HG03457 (cell line): Measurements from ENCODE around the gene TRAPPC13.
A peak's percentile ranks its signal among the peaks of the same experiment; 100 is the strongest.
"Not testable (repeated sequence)": the region's sequence is repeated elsewhere in the genome, so short reads cannot be mapped to it uniquely, and the experiment has no call there.

Source experiments
- ATAC-seq: cut with Tn5 transposase; IDR thresholded peaks from one replicate; pipeline ENCODE4 v1.9.1; 2021; ENCODE audit warnings: moderate number of reproducible peaks; ENCODE audit not compliant: unreplicated experiment

The TRAPPC13 gene

DNA sequence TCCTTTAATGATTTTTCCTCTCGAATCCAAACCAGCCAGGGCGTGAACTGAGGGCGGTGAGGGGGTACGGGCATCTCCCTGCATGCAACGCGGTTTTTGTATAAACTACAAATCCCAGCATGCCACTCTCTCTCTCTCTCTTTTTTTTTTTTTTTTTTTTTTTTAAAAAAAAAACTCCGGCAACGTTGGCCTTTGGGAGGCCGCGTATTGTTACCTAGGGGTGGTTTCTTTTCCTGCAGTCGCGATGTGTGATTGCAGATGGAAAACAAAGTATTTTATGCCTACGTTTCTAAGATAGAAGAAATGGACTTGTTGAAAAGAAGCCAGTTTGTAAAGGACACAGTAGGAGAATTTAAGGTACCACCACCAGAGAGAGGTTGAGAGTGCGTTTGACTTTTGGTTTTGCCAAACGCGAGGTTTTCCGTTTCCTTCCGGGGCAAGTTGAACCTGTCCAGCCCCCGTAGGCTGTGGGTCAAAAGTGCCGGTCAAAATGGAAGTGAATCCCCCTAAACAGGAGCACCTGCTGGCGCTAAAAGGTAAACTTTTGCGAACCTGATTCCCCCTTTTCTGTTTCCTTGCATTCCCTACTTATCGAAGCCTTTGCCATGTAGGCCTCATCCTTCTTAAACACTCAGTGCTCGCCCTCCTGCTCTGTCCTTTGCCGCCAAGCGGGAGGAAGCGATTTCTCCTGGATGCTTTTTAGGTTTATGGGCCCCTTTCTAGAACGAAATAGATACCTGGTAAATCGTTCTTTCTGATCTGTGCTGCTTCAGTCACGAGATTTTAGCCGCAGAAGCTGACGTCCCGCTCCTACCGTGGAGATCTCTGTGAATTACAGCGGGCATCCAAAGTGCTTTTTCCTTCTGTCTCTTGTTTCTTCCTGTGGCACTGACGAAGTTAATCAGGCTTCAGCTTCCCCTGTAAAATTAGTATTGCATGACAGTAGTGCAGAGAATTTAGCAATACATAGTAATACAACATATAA, at the start of gene TRAPPC13, which contains the start of gene SHLD3:
Gene TRAPPC13, plus strand, starts transcription at position 457 of the 985 bp plus-strand sequence. Its CDS starts 34 bp downstream, at position 491.
Gene SHLD3, plus strand, starts transcription at position 457 of the 985 bp plus-strand sequence. CDS start 4,561 bp downstream, outside the sequence.
- peak; percentile 60 for ATAC-seq

DNA sequence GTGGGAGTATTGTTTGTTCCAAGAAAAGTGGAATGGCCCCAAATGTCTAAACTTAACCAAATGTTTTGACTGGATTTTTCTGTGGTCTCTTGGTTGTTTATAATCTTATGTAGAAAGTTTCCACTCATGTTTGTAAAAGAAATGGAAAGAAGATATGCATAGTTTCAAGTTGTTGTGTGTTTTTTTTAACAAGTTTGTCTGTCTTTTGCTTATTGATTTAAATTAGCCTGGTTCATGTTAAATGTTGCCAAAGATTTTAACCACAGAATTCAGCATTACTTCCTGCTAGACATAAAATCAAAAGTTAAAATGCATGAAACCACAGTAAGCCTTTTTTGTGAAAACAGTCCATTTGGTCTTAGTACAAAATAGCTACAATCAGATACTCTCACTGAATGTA, 47.7 kb upstream of the TRAPPC13 start:
- ATAC-seq = no peak

GRCh38 chr5:65588694-65589093, 36.1 kb upstream of the TRAPPC13 start:
- ATAC-seq = no peak

- ATAC-seq = not testable (repeated sequence)
Observed at GRCh38 chr5:65601761-65602160, 23.1 kb upstream of the TRAPPC13 start.

GRCh38 chr5:65611524-65611923, 13.3 kb upstream of the TRAPPC13 start:
- no peak for ATAC-seq

- ATAC-seq = no peak
Observed at GRCh38 chr5:65612298-65612907, 12.4 kb upstream of the TRAPPC13 start.

GRCh38 chr5:65620021-65620420, 4.8 kb upstream of the TRAPPC13 start:
- no peak for ATAC-seq

DNA sequence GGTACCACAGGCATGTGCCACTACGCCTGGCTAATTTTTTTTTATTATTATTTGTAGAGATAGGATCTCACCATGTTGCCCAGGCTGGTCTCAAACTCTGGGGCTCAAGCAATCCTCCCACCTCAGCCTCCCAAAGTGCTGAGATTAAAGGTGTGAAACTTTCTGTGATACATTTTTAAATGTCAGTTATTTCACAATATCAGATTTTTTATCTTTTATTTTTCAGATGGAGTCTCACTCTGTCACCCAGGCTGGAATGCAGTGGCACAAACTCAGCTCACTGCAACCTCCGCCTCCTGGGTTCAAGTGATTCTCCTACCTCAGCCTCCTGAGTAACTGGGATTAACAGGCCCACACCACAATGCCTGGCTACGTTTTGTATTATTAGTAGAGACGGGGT, 2.9 kb upstream of the TRAPPC13 start:
- not testable (repeated sequence) for ATAC-seq

- ATAC-seq = no peak
Observed at GRCh38 chr5:65623482-65623881, 1.3 kb upstream of the TRAPPC13 start.

- ATAC-seq = peak; percentile 92
Observed at GRCh38 chr5:65624025-65624570, 729 bp upstream of the TRAPPC13 start, which contains the start of gene TRIM23. TRIM23 (minus strand) TSS chr5:65624333; CDS start chr5:65624274, 59 bp downstream.

- no peak for ATAC-seq
Observed at GRCh38 chr5:65625743-65626142, 916 bp downstream of the TRAPPC13 start.

- no peak for ATAC-seq
Observed at GRCh38 chr5:65630981-65631380, 6.2 kb downstream of the TRAPPC13 start.

DNA sequence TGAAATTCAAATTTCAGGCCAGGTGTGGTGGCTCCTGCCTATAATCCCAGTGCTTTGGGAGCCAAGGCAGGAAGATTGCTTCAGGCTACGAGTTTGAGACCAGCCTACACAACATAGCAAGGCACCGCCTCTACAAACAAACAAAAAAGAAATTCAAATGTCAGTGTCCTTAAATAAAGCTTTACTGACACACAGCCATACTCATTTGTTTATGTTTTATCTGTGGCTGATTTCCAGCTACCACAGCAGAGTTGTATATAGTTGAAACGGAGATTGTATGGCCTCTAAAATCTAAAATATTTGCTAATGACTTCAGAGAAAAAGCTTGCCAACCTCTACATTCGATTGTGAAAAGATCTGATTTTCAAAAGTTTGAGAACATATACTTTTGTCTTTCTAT, 15.4 kb downstream of the TRAPPC13 start:
- no peak for ATAC-seq

DNA sequence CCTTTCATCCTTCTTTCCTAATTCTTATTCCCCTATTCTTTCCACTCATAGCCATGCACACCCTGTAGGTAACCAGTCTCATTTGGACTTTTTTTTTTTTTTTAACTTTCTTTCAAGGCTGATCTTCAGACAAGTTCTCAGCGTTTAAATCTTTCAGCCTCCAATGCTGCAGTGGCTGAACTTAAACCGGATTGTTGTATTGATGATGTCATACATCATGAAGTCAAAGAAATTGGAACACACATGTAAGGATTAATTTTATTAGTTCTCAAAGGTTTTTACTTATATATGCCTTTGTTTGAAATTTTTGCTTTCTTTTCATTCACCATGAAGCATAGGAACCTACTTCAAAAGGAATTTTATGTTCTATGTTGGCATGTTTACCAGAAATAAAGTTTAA, 22.1 kb downstream of the TRAPPC13 start:
- no peak for ATAC-seq

DNA sequence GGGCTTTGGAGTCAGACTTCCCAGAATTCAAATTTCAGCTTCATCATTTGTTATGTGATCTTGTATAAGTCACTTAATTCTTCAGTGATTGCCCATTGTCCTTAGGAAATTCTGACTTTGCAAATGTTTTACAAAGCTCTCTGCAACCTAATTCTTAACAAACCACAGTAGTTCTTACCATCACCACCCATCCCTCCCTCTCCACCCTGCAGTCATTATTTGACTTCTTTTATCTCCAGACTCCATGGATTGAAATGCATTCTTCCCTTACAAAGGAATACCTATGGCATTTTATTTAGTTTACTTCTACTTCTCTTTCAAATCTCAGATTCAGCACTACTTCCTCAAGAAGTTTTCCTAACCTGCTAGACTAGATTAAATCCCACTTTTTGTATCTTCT, 23.1 kb downstream of the TRAPPC13 start:
- no peak for ATAC-seq

GRCh38 chr5:65651144-65651543, 26.3 kb downstream of the TRAPPC13 start:
- ATAC-seq = no peak

DNA sequence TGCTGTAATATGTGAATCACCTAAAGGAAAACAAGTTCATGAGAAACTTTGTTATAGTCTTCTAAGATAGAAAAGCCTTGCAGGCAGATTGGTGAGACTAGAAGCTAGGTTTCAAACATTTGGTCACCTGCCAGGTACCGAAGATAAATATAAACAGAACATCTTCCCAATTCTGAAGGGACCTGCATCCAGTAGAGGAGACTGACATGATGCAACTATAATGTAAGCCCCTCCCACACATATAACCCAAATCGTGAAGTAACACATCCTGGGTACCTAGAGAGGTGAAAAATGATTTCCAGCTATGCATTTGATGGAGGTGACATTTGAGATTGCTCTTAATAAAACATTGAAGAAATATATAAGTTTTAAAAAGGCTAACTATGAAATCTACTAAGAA, 29.9 kb downstream of the TRAPPC13 start:
- ATAC-seq = no peak

- no peak for ATAC-seq
Observed at GRCh38 chr5:65663804-65664521, 39.1 kb downstream of the TRAPPC13 start.

- ATAC-seq = no peak
Observed at GRCh38 chr5:65668696-65669095, 43.9 kb downstream of the TRAPPC13 start.

- no peak for ATAC-seq
Observed at GRCh38 chr5:65672796-65673195, 48.0 kb downstream of the TRAPPC13 start.

DNA sequence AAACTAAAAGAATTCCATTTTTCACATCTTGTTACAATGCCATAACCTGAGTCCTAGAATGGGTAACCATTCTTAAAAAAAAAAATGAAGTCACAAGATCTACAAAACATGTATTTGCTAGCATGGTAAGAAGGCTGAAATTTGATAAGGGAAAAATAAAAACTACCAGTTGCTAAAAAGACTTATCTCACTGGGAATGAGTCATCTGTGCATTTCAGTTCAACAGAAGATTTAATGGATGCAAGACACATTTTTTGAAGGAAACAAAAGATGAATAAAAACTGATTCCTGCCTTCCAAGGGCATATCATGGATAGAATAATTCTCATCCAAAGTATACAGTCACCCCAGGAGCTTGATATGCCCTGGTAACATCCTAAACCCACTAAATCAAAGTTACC, 49.9 kb downstream of the TRAPPC13 start:
- no peak for ATAC-seq
